H1 (cell line): ENCODE results near the gene SH3BP5. TPM values are rescaled to one million over a fixed set of nuclear protein-coding genes. Genes with fewer than 3 reads are reported as not detected.

ENCODE experiments used
- CTCF ChIA-PET: fragments of 300-600 bp; sonication (Branson Sonifier 250); formaldehyde crosslinking; loops from one replicate; lab custom pipeline; 2021; ENCODE audit not compliant: partially characterized antibody; lab: Charles Lee
- POLR2A ChIA-PET: fragments of 300-600 bp; sonication (Branson Sonifier 250); formaldehyde crosslinking; loops from one replicate; lab custom pipeline; 2021; ENCODE audit warnings: inconsistent platforms; ENCODE audit not compliant: partially characterized antibody; lab: Charles Lee
- DNase-seq, 2 experiments: peaks; one replicate each; pipeline versions ENCODE4 v3.0.0 to v3.0.0-alpha.2; 2010 to 2022; ENCODE audit warnings: low spot score in 2 of 2, low read depth in 1 of 2, mixed read lengths in 1 of 2
- FAIRE-seq: peaks from 2 replicates; lab custom pipeline; 2011; peaks lifted over from hg19 to GRCh38; lab: Jason Lieb, UNC
- H2AFZ ChIP-seq: 2 replicates; pipeline ENCODE4 v1.8.1; 2012; ENCODE audit warnings: low read length, inconsistent platforms
- H2AK5ac ChIP-seq: 2 replicates; pipeline ENCODE4 v1.6.1; 2013; ENCODE audit warnings: low read depth, low read length
- H2BK120ac ChIP-seq: replicated peaks from 2 replicates; pipeline ENCODE3; 2013; ENCODE audit warnings: low read depth, low read length, inconsistent platforms
- H2BK12ac ChIP-seq: 2 replicates; pipeline ENCODE4 v1.6.1; 2013; ENCODE audit warnings: low read depth, low read length
- H2BK15ac ChIP-seq: 2 replicates; pipeline ENCODE4 v1.6.1; 2013; ENCODE audit warnings: low read length
- H2BK20ac ChIP-seq: 2 replicates; pipeline ENCODE4 v1.6.1; 2013; ENCODE audit warnings: low read length
- H2BK5ac ChIP-seq: 2 replicates; pipeline ENCODE4 v1.6.1; 2013; ENCODE audit warnings: low read depth, low read length
- H3K14ac ChIP-seq: 2 replicates; pipeline ENCODE4 v1.6.1; 2013; ENCODE audit warnings: inconsistent platforms; ENCODE audit not compliant: insufficient read length
- H3K18ac ChIP-seq: 2 replicates; pipeline ENCODE4 v1.6.1; 2013; ENCODE audit warnings: low read length; ENCODE audit errors: extremely low read depth
- H3K23ac ChIP-seq: 2 replicates; pipeline ENCODE4 v1.6.1; 2013; ENCODE audit warnings: inconsistent platforms; ENCODE audit not compliant: insufficient read length
- H3K23me2 ChIP-seq: 2 replicates; pipeline ENCODE4 v1.6.1; 2013; ENCODE audit warnings: low read depth, low read length
- H3K27ac ChIP-seq: 2 replicates; pipeline ENCODE4 v1.6.1; 2011; ENCODE audit warnings: low read depth, low read length, inconsistent platforms
- H3K27me3 ChIP-seq, 4 experiments: replicated peaks in 1 of 4; 1 replicate in 1 of 4; 2 replicates in 3 of 4; pipeline versions ENCODE4 v1.6.1 to v1.8.1; 2011 to 2013; ENCODE audit warnings: low read length in 3 of 4, mild to moderate bottlenecking in 3 of 4, inconsistent platforms in 2 of 4, mixed read lengths in 2 of 4, moderate library complexity in 1 of 4; ENCODE audit not compliant: control insufficient read depth in 3 of 4, insufficient read depth in 3 of 4; ENCODE audit errors: extremely low read depth in 1 of 4
- H3K36me3 ChIP-seq, 4 experiments: 2 replicates each; pipeline versions ENCODE4 v1.6.1 to v1.8.1; 2011 to 2013; ENCODE audit warnings: mild to moderate bottlenecking in 4 of 4, low read length in 3 of 4, moderate library complexity in 2 of 4, control low read depth in 1 of 4, inconsistent platforms in 1 of 4; ENCODE audit not compliant: insufficient read depth in 4 of 4, control insufficient read depth in 2 of 4
- H3K4ac ChIP-seq: replicated peaks from 2 replicates; pipeline ENCODE3; 2013; ENCODE audit warnings: low read length, low read depth, mixed read lengths, inconsistent platforms; ENCODE audit not compliant: insufficient read length
- H3K4me1 ChIP-seq, 4 experiments: replicated peaks in 1 of 4; 1 replicate in 1 of 4; 2 replicates in 3 of 4; pipeline versions ENCODE4 v1.6.1 to v1.8.1; 2011 to 2013; ENCODE audit warnings: low read length in 3 of 4, inconsistent platforms in 2 of 4, mixed read lengths in 1 of 4; ENCODE audit not compliant: insufficient read depth in 4 of 4, control insufficient read depth in 3 of 4
- H3K4me2 ChIP-seq, 2 experiments: 2 replicates each; pipeline versions ENCODE4 v1.6.1 to v1.8.1; 2011 to 2013; ENCODE audit warnings: low read depth in 2 of 2, low read length in 2 of 2, control low read depth in 1 of 2, inconsistent platforms in 1 of 2, mild to moderate bottlenecking in 1 of 2; ENCODE audit not compliant: insufficient read depth in 1 of 2
- H3K4me3 ChIP-seq, 4 experiments: fragments of 200-600, 300-600 bp in 1 of 4; sonication (generic), shearing (Covaris generic), sonication (Bioruptor Twin) in 1 of 4; 2 replicates each; pipeline versions ENCODE4 v1.5.1 to v1.8.1; 2011 to 2016; ENCODE audit warnings: low read length in 4 of 4, low read depth in 3 of 4, control low read depth in 2 of 4, inconsistent platforms in 2 of 4, mild to moderate bottlenecking in 2 of 4, mixed read lengths in 1 of 4, moderate library complexity in 1 of 4; ENCODE audit not compliant: insufficient read depth in 2 of 4; ENCODE audit errors: extremely low read depth in 1 of 4
- H3K56ac ChIP-seq: replicated peaks from 2 replicates; pipeline ENCODE3; 2013; ENCODE audit warnings: low read depth, mild to moderate bottlenecking, mixed read lengths, low read length, inconsistent platforms; ENCODE audit not compliant: insufficient read length
- H3K79me1 ChIP-seq: 2 replicates; pipeline ENCODE4 v1.6.1; 2013; ENCODE audit warnings: low read depth, low read length, control low read depth
- H3K79me2 ChIP-seq, 2 experiments: 2 replicates each; pipeline versions ENCODE4 v1.6.1 to v1.8.1; 2012 to 2013; ENCODE audit warnings: low read length in 2 of 2, mild to moderate bottlenecking in 2 of 2, inconsistent platforms in 1 of 2; ENCODE audit not compliant: insufficient read depth in 2 of 2, control insufficient read depth in 1 of 2
- H3K9ac ChIP-seq, 4 experiments: replicated peaks in 1 of 4; 1 replicate in 1 of 4; 2 replicates in 3 of 4; pipeline versions ENCODE4 v1.6.1 to v1.8.1; 2011 to 2013; ENCODE audit warnings: low read depth in 3 of 4, low read length in 3 of 4, control low read depth in 2 of 4, mild to moderate bottlenecking in 2 of 4, moderate library complexity in 2 of 4, inconsistent platforms in 1 of 4; ENCODE audit errors: extremely low read depth in 1 of 4
- H3K9me3 ChIP-seq, 2 experiments: 2 replicates each; pipeline versions ENCODE4 v1.6.1 to v1.8.1; 2012 to 2013; ENCODE audit warnings: mild to moderate bottlenecking in 2 of 2, moderate library complexity in 2 of 2, control low read depth in 1 of 2, inconsistent platforms in 1 of 2, low read depth in 1 of 2, low read length in 1 of 2, mixed read lengths in 1 of 2; ENCODE audit not compliant: insufficient read depth in 2 of 2
- H4K20me1 ChIP-seq, 2 experiments: replicated peaks in 1 of 2; 2 replicates each; pipeline versions ENCODE3 to v1.8.1; 2011 to 2013; ENCODE audit warnings: inconsistent platforms in 2 of 2, low read length in 2 of 2, mild to moderate bottlenecking in 1 of 2; ENCODE audit not compliant: insufficient read depth in 2 of 2, control insufficient read depth in 1 of 2
- H4K5ac ChIP-seq: 2 replicates; pipeline ENCODE4 v1.6.1; 2013; ENCODE audit warnings: low read length, low read depth, mixed read lengths, inconsistent platforms; ENCODE audit not compliant: insufficient read length
- H4K8ac ChIP-seq: 2 replicates; pipeline ENCODE4 v1.8.0; 2013; ENCODE audit warnings: mild to moderate bottlenecking, moderate library complexity, low read length, inconsistent platforms; ENCODE audit not compliant: insufficient read depth; ENCODE audit errors: extremely low read depth
- H4K91ac ChIP-seq: replicated peaks from 2 replicates; pipeline ENCODE3; 2013; ENCODE audit warnings: low read length, mixed read lengths, inconsistent platforms; ENCODE audit not compliant: insufficient read length
- WGBS, 2 experiments: shearing (Covaris generic) in 1 of 2; methylation state at CpG; one replicate each; pipeline versions ENCODE4 v1.1.6 to v1.1.7; 2013 to 2015; ENCODE audit warnings: low lambda C conversion rate in 2 of 2, mixed read lengths in 2 of 2, inconsistent platforms in 1 of 2, low coverage in 1 of 2, missing lambda C conversion rate in 1 of 2; ENCODE audit not compliant: insufficient replicate concordance in 2 of 2, insufficient coverage in 1 of 2, insufficient read length in 1 of 2; ENCODE audit errors: extremely low coverage in 1 of 2, missing lambda C conversion rate in 1 of 2; 5-methylcytosine and 5-hydroxymethylcytosine counted together
- polyA plus RNA-seq, 7 experiments: library from polyadenylated mRNA; depleted of rRNA in 3 of 7; stranded (reverse) in 5 of 7; unstranded in 2 of 7; fragments of >200 nt in 5 of 7; fragments of 200-250 nt in 2 of 7; gene quantifications; 1 replicate in 5 of 7; 2 replicates in 1 of 7; 4 replicates in 1 of 7; pipeline versions ENCODE4 v1.2.1 to v1.2.3, GENCODE V29; 2011 to 2013; ENCODE audit warnings: missing spikeins in 2 of 7, mixed read lengths in 2 of 7
- total RNA-seq: library from RNA; stranded (reverse); fragmentation: NEBNext Ultra II Directional; extraction: Animal tissue kit (Norgen Biotek cat#: 25700); gene quantifications from 2 replicates; pipeline ENCODE4 v1.2.1, GENCODE V29; 2021

Gene SH3BP5
- total and polyA plus RNA-seq, 2 of the 8 experiments (the other 6 are each of a cell fraction or from before 2014, with no cell fraction given) = 7.1 to 9.7 TPM

GRCh38 chr3:15295506-15295905 lies 36.9 kb downstream of the SH3BP5 start:
- WGBS, 2 experiments = 93% methylated on average over 6 of the region's 6 CpGs; no CpG with 5 or more reads in 1 of the 2 experiments
- CTCF ChIA-PET = interaction anchor here (0.6 to 2.4 kb wide), 11 partner anchors 9 to 187 kb away, joined by 3 to 15 read pairs (median 4); no protein-coding TSS in a partner anchor
- H3K79me2 ChIP-seq = no peaks in the 10 kb centered on the region

More at GRCh38 chr3:15295506-15295905, 36.9 kb downstream of the SH3BP5 start:
- no peak overlapping the region for H3K56ac ChIP-seq
- no peak overlapping the region for H3K4ac ChIP-seq
- no peak overlapping the region for H3K27ac ChIP-seq
- H3K9me3 ChIP-seq = no peaks in the 10 kb centered on the region
- no peak overlapping the region for H3K23ac ChIP-seq
- H2BK5ac ChIP-seq = no peak overlapping the region
- no peak overlapping the region for H2BK12ac ChIP-seq
- H3K4me2 ChIP-seq = no peak overlapping the region
- no peak overlapping the region for H3K4me3 ChIP-seq
- POLR2A ChIA-PET = no interaction called here
- H4K5ac ChIP-seq = no peak overlapping the region
- no peak overlapping the region for H2BK15ac ChIP-seq
- no peak overlapping the region for H4K91ac ChIP-seq
- no peaks in the 10 kb centered on the region for H3K4me1 ChIP-seq
- no peaks in the 10 kb centered on the region for H3K27me3 ChIP-seq
- no peak overlapping the region for H2AFZ ChIP-seq
- H3K14ac ChIP-seq = no peak overlapping the region
- peaks cover 0 to 3% of the 10 kb centered on the region in 2 experiments for H4K20me1 ChIP-seq
- no peak overlapping the region for H4K8ac ChIP-seq
- DNase-seq (no peak), FAIRE-seq (no peak)
- no peak overlapping the region for H2AK5ac ChIP-seq
- no peaks in the 10 kb centered on the region for H3K79me1 ChIP-seq
- H3K36me3 ChIP-seq = no peaks in the 10 kb centered on the region
- H3K9ac ChIP-seq = no peak overlapping the region
- H3K18ac ChIP-seq = no peak overlapping the region
- H2BK20ac ChIP-seq = no peak overlapping the region
- no peak overlapping the region for H2BK120ac ChIP-seq
- no peaks in the 10 kb centered on the region; the same call in 1 of the 2 replicates for H3K23me2 ChIP-seq
